ENCODE results near the gene SMU1. TPM values are rescaled to one million over a fixed set of nuclear protein-coding genes. Genes with fewer than 3 reads are reported as not detected.
"Not testable (repeated sequence)": the region's sequence is repeated elsewhere in the genome, so short reads cannot be mapped to it uniquely, and the experiment has no call there.

The SMU1 gene
- polyA plus RNA-seq, 1 donor = 32.8 TPM

DNA sequence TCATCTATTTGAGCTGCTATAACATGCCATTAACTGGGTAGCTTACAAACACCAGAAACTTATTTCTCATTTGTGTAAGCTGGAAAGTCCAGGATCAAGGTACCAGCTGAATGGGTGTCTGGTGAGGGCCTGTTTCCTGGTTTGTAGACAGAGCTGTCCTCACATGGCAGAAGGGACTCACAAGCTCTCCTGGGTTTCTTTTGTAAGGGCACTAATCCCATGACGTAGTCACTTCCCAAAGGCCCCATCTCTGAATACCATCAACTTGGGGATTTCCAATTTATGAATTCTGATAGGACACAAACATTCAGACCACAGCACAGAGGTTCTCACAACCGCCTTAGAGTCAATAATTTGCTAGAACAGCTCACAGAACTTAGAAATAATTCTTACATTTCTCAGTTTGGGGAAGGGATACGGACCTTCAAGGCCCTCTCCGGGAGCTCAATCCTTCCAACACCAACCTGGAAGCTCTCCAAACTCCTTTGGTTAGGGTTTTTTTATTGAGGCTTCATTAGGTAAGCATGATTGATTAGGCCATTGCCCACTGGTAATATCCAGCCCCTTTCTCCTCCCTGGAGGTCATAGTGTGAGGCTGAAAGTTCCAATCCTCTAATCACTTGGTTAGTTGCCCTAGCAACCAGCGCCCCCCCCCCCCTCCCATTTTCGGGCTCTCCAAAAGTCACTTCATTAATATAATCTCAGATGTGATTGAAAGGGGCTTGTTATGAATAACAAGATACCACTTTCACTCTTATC lies 59.0 kb downstream of the SMU1 start:
- DNase-seq = no peak

DNA sequence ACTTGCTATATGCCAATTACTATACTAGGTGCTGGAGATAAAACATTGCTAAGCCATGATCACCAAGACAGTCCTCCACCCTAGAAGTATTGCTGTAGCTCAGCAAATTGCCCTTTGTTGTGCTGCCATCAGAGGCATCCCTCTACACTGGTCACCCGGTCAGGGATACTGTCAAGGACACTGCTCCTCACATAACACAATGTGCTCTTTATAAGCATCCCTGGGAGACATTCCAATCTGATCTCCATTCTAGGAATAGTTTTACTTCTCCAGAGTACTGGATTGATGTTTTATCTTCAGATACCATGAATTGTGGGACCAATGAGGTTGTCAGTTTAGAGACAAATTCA lies 61.8 kb downstream of the SMU1 start:
- DNase-seq = no peak

DNA sequence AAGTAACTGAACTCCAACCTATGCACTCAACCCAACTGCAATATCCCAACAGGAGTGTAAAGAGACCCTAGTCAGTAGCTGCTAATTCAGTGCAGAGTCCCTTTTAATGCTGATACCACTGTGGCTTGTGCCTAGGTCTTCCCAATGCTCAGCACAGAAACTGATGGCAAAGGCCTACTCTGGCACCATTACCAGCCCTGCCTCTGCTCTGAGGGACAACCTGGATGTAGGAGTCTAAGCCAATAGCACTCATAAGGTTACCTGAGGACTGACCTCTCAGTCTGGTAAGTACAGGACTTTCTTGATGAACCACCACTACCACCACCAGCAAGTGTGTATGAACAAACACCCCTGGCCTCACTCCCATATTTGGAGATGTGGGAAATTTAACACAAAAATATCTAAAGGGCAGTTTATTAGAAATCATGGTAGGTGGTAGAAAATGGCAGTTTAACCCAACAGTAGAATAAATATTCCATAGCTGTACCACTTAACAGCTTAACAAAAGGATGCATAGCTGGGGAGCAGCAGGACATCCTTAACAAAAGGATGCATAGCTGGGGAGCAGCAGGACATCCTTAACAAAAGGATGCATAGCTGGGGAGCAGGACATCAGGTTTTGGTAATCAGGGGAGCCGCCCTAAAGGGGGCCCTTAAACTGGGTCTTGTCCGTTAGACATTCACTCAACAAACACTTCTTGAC lies 62.4 kb downstream of the SMU1 start:
- DNase-seq = no peak

DNA sequence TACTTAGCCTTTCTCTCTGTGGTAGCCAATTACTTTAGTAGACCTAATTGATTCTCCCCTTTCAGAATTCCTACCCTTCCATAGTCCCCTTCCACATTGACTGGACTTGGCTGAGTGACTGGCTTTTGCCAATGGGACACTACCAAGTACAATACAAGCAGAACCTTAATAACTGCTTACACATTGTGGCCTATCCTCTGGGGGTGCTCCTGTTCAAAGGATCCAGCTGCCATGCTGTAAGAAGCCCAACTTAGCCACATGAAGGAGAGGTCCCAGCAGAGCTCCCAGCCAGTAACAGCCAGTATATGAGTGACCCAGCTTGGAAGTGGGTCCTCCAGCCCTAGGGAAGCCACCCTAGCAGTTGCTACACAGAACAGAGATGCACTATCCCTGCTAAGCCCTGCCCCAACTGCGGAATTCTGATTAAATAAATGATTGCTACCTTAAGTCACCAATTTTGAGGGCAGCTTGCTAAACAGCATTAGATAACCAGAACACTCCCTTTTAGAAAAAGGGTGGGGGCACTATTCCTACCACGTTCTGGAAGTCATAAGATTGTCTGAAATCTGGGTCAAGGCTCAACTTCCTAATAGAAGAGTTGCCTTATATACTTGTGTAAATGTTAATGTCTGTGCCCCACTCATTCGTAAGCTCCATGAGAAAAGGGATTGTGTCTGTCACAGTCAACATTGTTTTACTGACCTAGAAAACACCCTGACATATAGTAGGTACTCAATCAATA lies 64.0 kb downstream of the SMU1 start:
- DNase-seq = no peak

DNA sequence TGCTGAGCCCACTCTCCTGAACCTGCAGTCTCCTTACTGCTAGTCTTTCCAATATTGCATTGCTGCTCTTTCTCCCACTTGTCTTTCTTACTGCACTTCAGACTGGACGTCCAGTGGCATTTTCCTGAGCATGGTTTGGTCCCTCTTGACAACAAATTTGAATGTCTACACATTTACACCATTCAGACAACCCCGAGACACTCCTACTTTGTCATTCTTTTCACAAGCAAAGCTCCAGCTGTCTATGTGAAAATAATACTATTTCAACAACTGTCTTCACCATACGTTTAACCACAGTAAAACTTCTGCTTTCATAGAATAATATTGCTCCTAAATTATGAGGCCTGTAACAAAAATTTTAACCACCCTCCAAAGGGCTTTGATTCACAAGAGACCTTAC lies 64.6 kb downstream of the SMU1 start:
- no peak for DNase-seq

DNA sequence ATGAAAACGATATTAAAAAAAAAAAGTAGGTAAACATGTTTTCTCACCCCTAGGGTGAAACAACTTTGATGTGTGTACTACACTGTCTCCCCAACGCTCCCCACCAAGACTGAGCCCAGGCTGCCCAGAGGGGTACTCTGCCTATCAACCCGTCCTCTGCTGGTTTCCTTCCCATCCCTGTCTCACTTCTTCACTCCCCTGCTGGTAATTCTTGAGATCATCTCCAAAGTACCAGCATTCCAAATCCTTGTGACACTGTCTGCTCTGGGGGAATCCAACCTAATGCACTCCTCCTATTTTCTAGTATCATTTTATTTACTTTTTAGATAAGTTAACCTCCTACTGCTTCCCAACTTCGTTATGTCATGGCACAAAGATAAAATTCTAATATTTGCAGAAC lies 68.7 kb downstream of the SMU1 start:
- DNase-seq = no peak

DNA sequence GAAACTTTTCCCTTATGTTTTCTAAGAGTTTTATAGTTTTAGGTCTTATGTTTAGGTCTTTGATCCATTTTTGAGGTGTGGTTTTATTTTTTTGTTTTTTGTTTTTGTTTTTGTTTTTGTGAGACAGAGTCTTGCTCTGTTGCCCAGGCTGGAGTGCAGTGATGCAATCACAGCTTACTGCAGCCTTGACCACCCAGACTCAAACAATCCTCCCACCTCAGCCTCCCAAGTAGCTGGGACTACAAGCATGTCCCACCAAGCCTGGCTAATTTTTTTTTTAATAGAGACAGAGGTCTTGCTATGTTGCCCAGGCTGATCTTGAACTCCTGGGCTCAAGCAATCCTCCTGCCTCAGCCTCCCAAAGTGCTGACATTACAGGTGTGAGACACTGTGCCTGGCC lies 71.1 kb downstream of the SMU1 start:
- DNase-seq = not testable (repeated sequence)

DNA sequence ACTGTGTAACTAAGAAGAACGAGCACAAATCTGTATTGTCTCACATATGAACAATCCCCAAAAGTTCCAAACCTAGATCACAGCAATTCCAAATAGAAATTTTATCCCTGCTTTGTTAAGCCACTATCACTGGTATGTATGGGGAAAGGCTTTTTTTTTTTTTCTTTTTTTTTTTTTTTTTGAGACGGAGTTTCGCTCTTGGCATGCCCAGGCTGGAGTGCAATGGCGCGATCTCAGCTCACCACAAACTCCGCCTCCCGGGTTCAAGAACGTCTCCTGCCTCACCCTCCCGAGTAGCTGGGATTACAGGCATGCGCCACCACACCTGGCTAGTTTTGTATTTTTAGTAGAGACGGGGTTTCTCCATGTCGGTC lies 75.8 kb downstream of the SMU1 start:
- not testable (repeated sequence) for DNase-seq

DNA sequence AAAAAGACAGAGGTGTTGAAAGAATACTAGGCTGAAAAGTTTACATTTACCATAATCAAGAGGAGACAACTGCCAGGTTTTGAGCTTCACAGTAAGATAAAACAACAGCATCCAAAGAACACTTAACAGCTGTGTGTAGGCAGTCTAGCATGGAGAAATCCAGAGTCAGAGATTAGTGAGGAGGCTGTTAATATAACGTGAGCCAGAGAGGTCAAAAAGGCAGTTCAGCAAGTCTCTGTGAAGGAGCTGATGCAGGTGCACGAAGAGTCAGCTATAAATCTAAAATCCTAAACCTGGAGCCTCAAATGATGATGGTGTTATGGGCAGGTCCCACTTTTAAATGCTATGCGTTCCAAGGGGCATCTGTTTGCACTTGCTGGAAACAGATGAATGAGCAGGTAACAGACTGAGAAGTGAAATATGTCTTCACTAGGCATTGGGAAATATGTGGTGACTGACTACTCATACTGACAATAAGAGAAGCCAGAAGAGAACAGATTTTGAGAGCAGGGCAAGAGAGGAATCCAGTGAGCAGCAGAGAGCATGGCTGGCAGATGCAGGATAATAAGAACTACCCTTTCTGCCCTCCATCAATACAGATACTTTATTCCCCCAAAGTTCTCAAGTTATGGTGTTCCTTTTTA lies 83.8 kb downstream of the SMU1 start:
- DNase-seq = no peak

DNA sequence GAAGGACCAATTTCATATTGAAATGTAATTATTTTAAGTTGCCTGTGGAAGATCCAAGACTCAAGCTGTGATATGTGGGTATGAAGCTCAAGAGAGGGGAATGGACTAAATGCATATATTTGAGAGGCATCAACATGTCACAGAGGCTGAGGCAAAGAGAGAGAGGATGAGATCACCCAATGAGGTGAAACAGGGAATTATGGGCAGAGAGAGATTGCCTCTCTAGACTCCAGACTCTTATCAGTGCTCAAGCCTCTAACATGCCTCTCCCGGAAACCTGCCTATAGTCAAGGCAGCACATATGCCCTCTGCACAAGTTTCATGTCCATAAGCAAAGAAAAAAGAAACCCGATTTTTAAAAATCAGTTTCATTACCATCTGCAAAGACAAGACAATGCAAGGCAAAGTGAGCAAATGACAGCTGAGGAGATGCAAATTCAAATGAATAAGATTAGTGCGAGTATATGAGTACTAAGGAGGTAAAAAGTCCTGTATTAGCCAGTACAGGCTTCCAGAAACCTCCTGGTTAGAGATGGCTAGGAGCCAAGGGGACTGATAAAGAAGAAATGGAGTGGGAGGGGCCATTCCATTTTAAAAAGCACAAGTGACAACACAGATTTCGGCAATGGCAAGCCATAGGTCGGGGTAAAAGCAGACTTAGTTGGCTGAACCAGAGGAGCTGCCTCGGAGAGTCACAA lies 84.4 kb downstream of the SMU1 start:
- DNase-seq = no peak

Other genes starting within 250 kb of the SMU1 start
- gene APTX, start 75.0 kb downstream of the SMU1 start, polyA plus RNA-seq (ENCODE audit: insufficient read length) = 51.4 TPM
- gene DNAJA1, start 51.4 kb downstream of the SMU1 start, polyA plus RNA-seq (ENCODE audit: insufficient read length) = 238 TPM
- gene B4GALT1, start 90.7 kb upstream of the SMU1 start, polyA plus RNA-seq (ENCODE audit: insufficient read length) = 146 TPM
- not detected for gene SPINK4, start 163.5 kb upstream of the SMU1 start, polyA plus RNA-seq (ENCODE audit: insufficient read length)
- 71.6 TPM for gene BAG1, start 188.0 kb upstream of the SMU1 start, polyA plus RNA-seq (ENCODE audit: insufficient read length)
- gene CHMP5, start 188.4 kb upstream of the SMU1 start, polyA plus RNA-seq (ENCODE audit: insufficient read length) = 115 TPM
- gene NFX1, start 213.8 kb upstream of the SMU1 start, polyA plus RNA-seq (ENCODE audit: insufficient read length) = 41.0 TPM

All from left kidney (tissue), 2 donors.